ENCODE measurements around the gene SRGAP1. TPM values are rescaled to one million over a fixed set of nuclear protein-coding genes. Genes with fewer than 3 reads are reported as not detected.

SRGAP1 gene
- total RNA-seq, 1 experiment from 2014 or later = 65.0 TPM

GRCh38 chr12:63909746-63910145 lies 65.2 kb downstream of the SRGAP1 start:
- intact Hi-C loops (cut with micrococcal nuclease) = no loop called here
- no peaks in the 10 kb centered on the region for H3K27me3 Mint-ChIP-seq (ENCODE audit: insufficient read depth, unreplicated experiment)
- POLR2A ChIA-PET = interaction anchor here (2.7 kb wide), 1 partner anchor 8 kb away, joined by 12 read pairs; no protein-coding TSS in a partner anchor
- no peaks in the 10 kb centered on the region for H3K9me3 Mint-ChIP-seq (ENCODE audit: unreplicated experiment)
- no peaks in the 10 kb centered on the region for H3K36me3 Mint-ChIP-seq (ENCODE audit: insufficient read depth, unreplicated experiment)
- CTCF ChIA-PET = no interaction called here
- no peak overlapping the region for H3K4me3 Mint-ChIP-seq (ENCODE audit: unreplicated experiment)
- TF ChIP-seq CTCF (IDR thresholded peaks at IDR 0.05; ENCODE audit: unreplicated experiment) = no peak
- H3K27ac Mint-ChIP-seq (ENCODE audit: low read depth, unreplicated experiment) = peak overlapping the region; percentile 78
- peaks cover 35% of the 10 kb centered on the region for H3K4me1 Mint-ChIP-seq (ENCODE audit: insufficient read depth, unreplicated experiment)
- DNase-seq (ENCODE audit: unreplicated experiment) = no peak
- no TSS peak for BruUV-seq (replicated peaks)

GRCh38 chr12:63911341-63911740 lies 66.8 kb downstream of the SRGAP1 start:
- no peaks in the 10 kb centered on the region for H3K27me3 Mint-ChIP-seq (ENCODE audit: insufficient read depth, unreplicated experiment)
- BruUV-seq (replicated peaks) = no TSS peak
- H3K9me3 Mint-ChIP-seq (ENCODE audit: unreplicated experiment) = no peaks in the 10 kb centered on the region
- peaks cover 36% of the 10 kb centered on the region for H3K4me1 Mint-ChIP-seq (ENCODE audit: insufficient read depth, unreplicated experiment)
- no peak for TF ChIP-seq CTCF (IDR thresholded peaks at IDR 0.05; ENCODE audit: unreplicated experiment)
- peak overlapping the region; percentile 23 for H3K27ac Mint-ChIP-seq (ENCODE audit: low read depth, unreplicated experiment)
- H3K36me3 Mint-ChIP-seq (ENCODE audit: insufficient read depth, unreplicated experiment) = no peaks in the 10 kb centered on the region
- ChIA-PET POLR2A (interaction anchor here (0.8 to 2.3 kb wide), 4 partner anchors 10 to 310 kb away, joined by 3 to 11 read pairs (median 4); partner anchors contain the start of gene SRGAP1), CTCF (interaction anchor here (0.9 kb wide), 1 partner anchor 67 kb away, joined by 3 read pairs; the partner anchor contains the start of gene SRGAP1)
- intact Hi-C loops (cut with micrococcal nuclease) = no loop called here
- DNase-seq (ENCODE audit: unreplicated experiment) = no peak
- H3K4me3 Mint-ChIP-seq (ENCODE audit: unreplicated experiment) = no peak overlapping the region

GRCh38 chr12:63912651-63913050 lies 68.2 kb downstream of the SRGAP1 start:
- no peak for DNase-seq (ENCODE audit: unreplicated experiment)
- TF ChIP-seq CTCF (IDR thresholded peaks at IDR 0.05; ENCODE audit: unreplicated experiment) = no peak
- Mint-ChIP-seq H3K9me3 (ENCODE audit: unreplicated experiment) (no peaks in the 10 kb centered on the region), H3K4me1 (ENCODE audit: insufficient read depth, unreplicated experiment) (peaks cover 49% of the 10 kb centered on the region), H3K27me3 (ENCODE audit: insufficient read depth, unreplicated experiment) (no peaks in the 10 kb centered on the region), H3K4me3 (ENCODE audit: unreplicated experiment) (no peak overlapping the region), H3K27ac (ENCODE audit: low read depth, unreplicated experiment) (no peak overlapping the region), H3K36me3 (ENCODE audit: insufficient read depth, unreplicated experiment) (no peaks in the 10 kb centered on the region)
- BruUV-seq (replicated peaks) = no TSS peak
- ChIA-PET CTCF (no interaction called here), POLR2A (interaction anchor here (0.5 to 9.3 kb wide), 8 partner anchors 11 to 147 kb away, joined by 3 to 101 read pairs (median 3); partner anchors contain the start of gene SRGAP1)
- intact Hi-C loops (cut with micrococcal nuclease) = no loop called here

- H3K36me3 Mint-ChIP-seq (ENCODE audit: insufficient read depth, unreplicated experiment) = no peaks in the 10 kb centered on the region
- no peaks in the 10 kb centered on the region for H3K9me3 Mint-ChIP-seq (ENCODE audit: unreplicated experiment)
- no peak overlapping the region for H3K4me3 Mint-ChIP-seq (ENCODE audit: unreplicated experiment)
- BruUV-seq (replicated peaks) = no TSS peak
- H3K27me3 Mint-ChIP-seq (ENCODE audit: insufficient read depth, unreplicated experiment) = no peaks in the 10 kb centered on the region
- ChIA-PET CTCF (interaction anchor here (0.9 kb wide), 1 partner anchor 44 kb away, joined by 4 read pairs; no protein-coding TSS in a partner anchor), POLR2A (interaction anchor here (0.6 to 9.3 kb wide), 3 partner anchors 13 to 69 kb away, joined by 3 to 101 read pairs (median 3); partner anchors contain the start of gene SRGAP1)
- intact Hi-C loops (cut with micrococcal nuclease) = no loop called here
- TF ChIP-seq CTCF (IDR thresholded peaks at IDR 0.05; ENCODE audit: unreplicated experiment) = no peak
- peak overlapping the region; percentile 89 for H3K27ac Mint-ChIP-seq (ENCODE audit: low read depth, unreplicated experiment)
- DNase-seq (ENCODE audit: unreplicated experiment) = no peak
- H3K4me1 Mint-ChIP-seq (ENCODE audit: insufficient read depth, unreplicated experiment) = peaks cover 62% of the 10 kb centered on the region
Observed at GRCh38 chr12:63913929-63914328, 69.4 kb downstream of the SRGAP1 start.
